Activated gamma-delta T cell (primary cell): ENCODE data around the gene RBM44.

Source experiments
- DNase-seq: peaks from one replicate; lab custom pipeline; 2025; lab: John Stamatoyannopoulos, UW

Gene RBM44

GRCh38 chr2:237872178-237872887 lies 73.8 kb downstream of the RBM44 start:
- DNase-seq: no peak

- no peak for DNase-seq
Observed at GRCh38 chr2:237873421-237873831, 74.8 kb downstream of the RBM44 start.

GRCh38 chr2:237873897-237874551 lies 75.4 kb downstream of the RBM44 start:
- DNase-seq: no peak

GRCh38 chr2:237874585-237875161 lies 76.1 kb downstream of the RBM44 start:
- DNase-seq: no peak

- no peak for DNase-seq
Observed at GRCh38 chr2:237875256-237876060, 76.9 kb downstream of the RBM44 start.

GRCh38 chr2:237876061-237876526 lies 77.5 kb downstream of the RBM44 start:
- DNase-seq: no peak

GRCh38 chr2:237876532-237876931 lies 78.0 kb downstream of the RBM44 start:
- no peak for DNase-seq

GRCh38 chr2:237876951-237877491 lies 78.4 kb downstream of the RBM44 start:
- no peak for DNase-seq

- DNase-seq: no peak
Observed at GRCh38 chr2:237877576-237878307, 79.2 kb downstream of the RBM44 start.

GRCh38 chr2:237878321-237879057 lies 79.9 kb downstream of the RBM44 start:
- DNase-seq: no peak

GRCh38 chr2:237879058-237879430 lies 80.5 kb downstream of the RBM44 start:
- no peak for DNase-seq

- no peak for DNase-seq
Observed at GRCh38 chr2:237879991-237880560, 81.5 kb downstream of the RBM44 start.

GRCh38 chr2:237882510-237883481 lies 84.2 kb downstream of the RBM44 start:
- no peak for DNase-seq

- no peak for DNase-seq
Observed at GRCh38 chr2:237883951-237884446, 85.4 kb downstream of the RBM44 start.

GRCh38 chr2:237884681-237885080 lies 86.1 kb downstream of the RBM44 start:
- DNase-seq: no peak

GRCh38 chr2:237885111-237885930 lies 86.7 kb downstream of the RBM44 start:
- no peak for DNase-seq

- no peak for DNase-seq
Observed at GRCh38 chr2:237885931-237886684, 87.5 kb downstream of the RBM44 start.
